GM21576 (cell line): ENCODE measurements around the gene ANKRD16.
A peak's percentile ranks its signal among the peaks of the same experiment; 100 is the strongest.
"Not testable (repeated sequence)": the region's sequence is repeated elsewhere in the genome, so short reads cannot be mapped to it uniquely, and the experiment has no call there.

Source experiments
- ATAC-seq: cut with Tn5 transposase; IDR thresholded peaks from one replicate; pipeline ENCODE4 v1.9.1; 2021; ENCODE audit warnings: mild to moderate bottlenecking, moderate library complexity; ENCODE audit not compliant: unreplicated experiment

Gene ANKRD16

DNA sequence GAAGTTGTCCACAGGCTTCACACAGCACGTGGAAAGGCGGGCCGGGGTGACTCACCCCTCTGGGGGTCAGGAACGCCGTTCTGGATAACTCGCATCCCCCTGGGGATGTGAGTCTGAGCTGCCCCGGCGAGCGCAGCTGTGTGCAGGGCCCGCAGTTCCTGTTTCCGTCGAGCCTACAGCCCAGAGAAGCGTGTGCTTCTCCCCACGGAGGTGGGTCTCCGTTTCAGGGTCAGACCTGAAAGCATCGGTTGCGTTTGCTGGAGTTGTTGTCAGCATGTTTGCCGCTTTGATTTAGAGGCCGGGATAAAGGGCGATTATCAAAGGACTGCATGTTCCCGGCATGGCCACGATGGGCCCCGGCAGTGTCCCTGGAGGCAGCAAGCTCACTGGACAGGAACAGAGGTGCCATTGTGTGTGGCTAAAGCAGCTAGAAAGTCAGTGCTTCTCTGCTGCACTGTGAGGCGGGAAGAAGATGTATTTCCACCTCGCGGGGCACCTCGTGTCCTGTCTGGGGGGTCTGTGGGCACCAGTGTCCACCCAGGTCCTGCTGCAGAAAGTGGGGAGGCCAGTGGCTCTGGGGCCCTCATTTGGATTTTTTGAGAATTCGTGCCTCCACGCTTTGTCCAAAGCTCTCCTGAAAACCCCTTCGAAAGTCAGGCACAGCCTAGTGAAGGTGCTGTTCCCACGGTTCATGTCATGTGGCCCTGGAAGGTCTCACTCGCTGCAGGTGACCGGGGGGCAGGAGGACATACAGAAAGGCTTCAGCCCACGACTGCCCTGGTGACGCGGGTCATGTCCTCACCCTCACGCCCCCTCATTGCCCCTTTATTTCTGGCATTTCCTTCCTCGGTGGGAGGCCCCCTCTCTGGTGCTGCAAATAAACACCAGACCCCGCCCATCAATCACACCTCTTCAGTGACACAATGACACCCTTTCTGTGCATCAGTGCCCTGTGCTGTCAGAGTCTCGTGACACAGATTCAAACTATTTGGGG is 49.1 kb downstream of the ANKRD16 start:
- peak; percentile 71 for ATAC-seq

- ATAC-seq = not testable (repeated sequence)
Measured at GRCh38 chr10:5836181-5836580, 53.5 kb downstream of the ANKRD16 start.

GRCh38 chr10:5835446-5836095 is 54.1 kb downstream of the ANKRD16 start:
- no peak for ATAC-seq

- no peak for ATAC-seq
Measured at GRCh38 chr10:5833814-5834213, 55.9 kb downstream of the ANKRD16 start.

DNA sequence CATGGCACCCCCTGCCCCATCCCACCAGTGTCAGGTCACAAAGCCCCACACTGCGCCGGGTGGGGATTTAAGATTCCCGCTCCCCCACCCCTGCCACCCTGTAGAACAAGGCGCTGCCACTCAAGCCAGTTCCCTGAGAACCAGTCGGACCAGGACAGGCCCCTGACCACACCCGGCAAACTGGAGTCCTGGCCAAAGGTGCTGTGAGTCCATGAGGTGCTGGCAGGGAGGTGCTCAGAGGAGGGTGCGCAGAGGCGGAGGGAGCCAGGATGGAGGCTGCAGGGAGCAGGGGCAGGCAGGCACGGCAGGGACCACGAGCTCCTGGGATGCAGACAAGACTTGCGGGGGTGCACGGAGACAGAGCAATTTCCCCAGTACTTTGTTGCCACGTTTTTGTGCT is 56.7 kb downstream of the ANKRD16 start:
- no peak for ATAC-seq

DNA sequence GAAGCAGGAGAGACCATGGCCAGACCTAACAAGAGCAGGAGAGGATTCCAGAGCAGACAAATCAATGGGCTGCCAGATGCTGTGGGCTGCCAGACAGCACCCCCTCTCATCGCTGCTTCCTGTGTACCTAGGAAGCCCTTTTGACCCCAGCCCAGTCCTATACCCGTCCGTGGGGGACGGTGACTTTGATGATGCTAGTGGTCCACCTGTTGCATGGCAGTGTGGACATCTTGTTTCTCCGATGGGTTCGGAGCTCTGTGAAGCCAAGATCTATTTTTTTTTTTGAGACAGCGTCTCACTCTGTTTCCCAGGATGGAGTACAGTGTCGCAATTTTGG is 58.3 kb downstream of the ANKRD16 start:
- ATAC-seq = no peak

DNA sequence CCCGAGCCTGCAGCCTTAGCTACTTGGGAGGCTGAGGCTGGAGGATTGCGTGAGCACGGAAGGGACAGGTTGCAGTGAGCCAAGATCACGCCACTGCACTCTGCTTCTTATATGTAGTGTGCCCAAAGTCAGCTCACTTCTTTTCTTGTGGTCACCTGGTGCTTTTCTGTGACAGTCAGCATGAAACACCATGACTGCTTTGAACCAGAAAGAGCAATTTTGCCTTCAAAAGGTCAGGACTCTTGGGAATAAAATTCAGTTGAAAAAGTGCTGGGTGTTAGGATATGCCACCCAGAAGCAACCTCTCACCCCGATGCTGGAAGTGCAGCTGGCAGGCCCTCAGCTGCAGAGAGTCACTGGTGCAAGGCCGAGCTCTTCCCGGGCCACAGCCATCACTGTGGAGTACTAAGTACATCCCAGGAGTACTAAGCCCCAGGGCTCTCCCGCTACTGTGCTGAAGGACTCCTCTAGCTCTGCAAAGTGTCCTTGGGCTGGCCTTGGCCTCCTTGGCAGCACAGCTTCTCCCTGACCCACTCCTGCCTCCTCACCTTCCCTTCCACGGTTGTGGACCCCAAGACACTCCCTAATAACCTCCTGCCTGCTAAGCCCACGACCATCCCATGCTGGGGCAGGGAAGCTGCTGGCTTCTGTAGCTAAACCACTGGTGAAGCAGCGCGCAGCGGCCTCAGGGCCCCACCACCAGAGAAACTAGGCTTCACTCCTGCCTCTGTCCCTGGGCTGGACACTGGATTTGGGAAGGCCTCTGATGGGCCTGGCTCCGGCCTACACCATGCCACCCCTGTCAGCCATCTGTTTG is 58.9 kb downstream of the ANKRD16 start:
- no peak for ATAC-seq

- no peak for ATAC-seq
Measured at GRCh38 chr10:5829267-5829666, 60.4 kb downstream of the ANKRD16 start.

- no peak for ATAC-seq
Measured at GRCh38 chr10:5828725-5829124, 61.0 kb downstream of the ANKRD16 start.

- ATAC-seq = no peak
Measured at GRCh38 chr10:5827841-5828240, 61.9 kb downstream of the ANKRD16 start.

- ATAC-seq = not testable (repeated sequence)
Measured at GRCh38 chr10:5826511-5826910, 63.2 kb downstream of the ANKRD16 start.

GRCh38 chr10:5818894-5819293 is 70.8 kb downstream of the ANKRD16 start:
- ATAC-seq = no peak

DNA sequence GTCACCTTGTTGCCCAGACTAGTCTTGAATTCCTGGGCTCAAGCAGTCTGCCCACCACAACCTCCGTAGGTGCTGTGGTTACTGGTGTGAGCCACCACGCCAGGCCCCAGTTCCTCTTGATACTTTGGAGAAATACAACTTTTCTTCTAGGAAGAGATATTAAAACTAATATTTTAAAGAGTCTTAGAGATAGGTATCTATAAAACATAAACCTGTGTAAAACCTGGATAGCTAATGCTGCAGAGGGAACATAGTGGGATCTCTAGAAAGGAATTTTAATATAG is 71.7 kb downstream of the ANKRD16 start:
- ATAC-seq = no peak

GRCh38 chr10:5817322-5818047 is 72.2 kb downstream of the ANKRD16 start:
- no peak for ATAC-seq

- ATAC-seq = no peak
Measured at GRCh38 chr10:5816170-5816569, 73.5 kb downstream of the ANKRD16 start.

DNA sequence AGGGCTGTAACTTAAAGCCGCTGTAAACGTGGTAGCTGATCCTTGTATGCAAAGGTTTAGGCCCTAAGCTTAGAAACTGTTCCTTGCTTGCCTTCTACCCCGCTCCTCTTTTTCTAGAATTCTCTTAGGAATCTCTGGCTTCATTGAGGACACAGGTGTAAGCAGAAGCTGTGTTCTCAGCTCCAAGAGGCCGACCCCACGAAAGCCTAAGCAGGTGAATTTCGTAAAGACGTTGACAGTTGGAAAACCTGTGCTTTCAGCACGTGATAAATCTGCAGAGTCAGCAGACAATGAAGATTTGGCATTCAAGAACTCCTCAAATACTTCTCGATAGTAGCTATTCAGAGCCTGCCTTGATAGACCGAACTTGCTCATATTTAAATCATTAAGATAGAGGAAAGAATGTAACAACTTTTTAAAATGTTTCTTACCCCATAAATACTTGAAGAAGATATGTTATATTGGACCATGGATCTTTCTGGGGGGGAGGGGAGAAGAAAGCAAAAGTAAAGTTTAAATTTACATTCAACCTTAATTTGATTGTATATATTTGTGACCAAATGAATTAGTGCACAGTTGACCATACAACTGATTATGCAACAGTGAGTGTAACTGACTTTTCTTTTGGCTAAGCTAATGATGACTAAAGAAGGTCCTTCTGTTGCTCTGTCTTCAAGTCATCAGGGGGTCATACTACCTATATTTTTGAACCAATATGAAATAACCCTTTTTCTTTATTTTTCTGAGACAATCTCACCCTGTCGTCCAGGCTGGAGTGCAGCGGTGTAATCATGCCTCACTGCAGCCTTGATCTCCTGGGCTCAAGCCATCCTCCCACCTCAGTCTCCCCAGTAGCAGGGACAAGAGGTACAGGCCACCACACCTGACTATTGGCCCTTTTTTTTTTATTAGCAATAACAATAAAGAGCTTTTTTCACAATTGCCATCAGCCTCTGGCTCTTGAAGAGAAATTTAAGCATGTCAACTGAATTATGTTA is 75.3 kb downstream of the ANKRD16 start:
- ATAC-seq = no peak

DNA sequence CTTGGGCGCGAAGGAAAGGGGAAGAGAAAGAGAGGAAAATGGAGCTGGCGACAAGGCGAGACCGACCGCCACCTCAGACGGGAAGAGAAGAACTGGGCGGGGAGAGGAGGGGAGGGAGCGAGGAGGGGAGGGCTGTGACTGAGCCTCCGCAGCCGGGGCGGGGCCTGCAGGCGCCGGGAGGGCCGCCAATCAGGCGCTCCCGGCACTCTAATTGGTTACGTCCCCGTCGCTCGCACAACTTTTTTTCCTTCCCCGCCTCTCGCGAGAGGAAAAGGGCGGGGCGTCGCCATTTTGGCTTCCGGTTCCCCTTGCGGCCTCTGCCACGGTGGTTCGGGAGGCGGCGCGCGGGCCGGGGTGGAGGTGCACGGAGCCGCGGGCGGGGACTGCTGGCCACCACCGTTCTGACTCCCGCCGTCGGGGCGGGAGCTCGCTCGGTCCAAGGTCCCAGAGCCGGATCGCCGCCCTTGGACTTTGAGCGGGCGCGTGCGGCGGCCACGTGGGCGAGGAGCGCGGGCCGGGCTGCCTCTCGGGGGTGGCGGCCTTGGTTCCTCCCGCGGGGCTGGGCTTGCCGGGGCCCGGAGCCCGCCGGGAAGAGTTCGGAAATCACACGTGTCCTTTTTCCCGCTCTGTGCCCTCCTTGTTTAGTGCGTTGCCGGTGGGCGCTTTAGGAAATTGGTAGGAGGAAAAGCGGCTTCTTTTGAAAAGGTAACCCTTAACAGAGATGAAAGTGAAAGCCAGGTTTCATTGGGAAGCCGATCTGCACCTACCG is 76.2 kb downstream of the ANKRD16 start, which contains the start of gene GDI2:
GDI2 (minus strand) TSS at position 94 of the 769 bp plus-strand sequence. CDS start 176 bp downstream, outside the sequence.
- ATAC-seq = peak; percentile 65

DNA sequence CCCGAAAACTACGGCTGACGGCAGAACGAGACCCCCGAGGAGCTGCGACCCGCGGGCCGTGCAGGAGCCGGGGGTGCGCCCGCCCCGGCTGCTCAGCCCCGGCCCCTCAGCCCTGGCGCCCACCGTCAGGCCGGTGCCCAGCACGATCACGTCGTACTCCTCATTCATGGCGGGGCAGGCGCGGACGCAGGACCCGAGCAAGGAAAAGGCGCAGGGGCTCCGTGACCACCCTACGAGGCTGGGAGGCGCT is 76.7 kb downstream of the ANKRD16 start:
- peak; percentile 19 for ATAC-seq
